Suppressor macrophage treated with lipopolysaccharide for 4 hours (primary cell): ENCODE results near the gene CCDC33.

Experiments used
- DNase-seq: peaks from one replicate; pipeline ENCODE4 v3.0.0-alpha.2; 2020

Gene CCDC33

GRCh38 chr15:74209560-74209958 lies 26.6 kb upstream of the CCDC33 start:
- no peak for DNase-seq

DNA sequence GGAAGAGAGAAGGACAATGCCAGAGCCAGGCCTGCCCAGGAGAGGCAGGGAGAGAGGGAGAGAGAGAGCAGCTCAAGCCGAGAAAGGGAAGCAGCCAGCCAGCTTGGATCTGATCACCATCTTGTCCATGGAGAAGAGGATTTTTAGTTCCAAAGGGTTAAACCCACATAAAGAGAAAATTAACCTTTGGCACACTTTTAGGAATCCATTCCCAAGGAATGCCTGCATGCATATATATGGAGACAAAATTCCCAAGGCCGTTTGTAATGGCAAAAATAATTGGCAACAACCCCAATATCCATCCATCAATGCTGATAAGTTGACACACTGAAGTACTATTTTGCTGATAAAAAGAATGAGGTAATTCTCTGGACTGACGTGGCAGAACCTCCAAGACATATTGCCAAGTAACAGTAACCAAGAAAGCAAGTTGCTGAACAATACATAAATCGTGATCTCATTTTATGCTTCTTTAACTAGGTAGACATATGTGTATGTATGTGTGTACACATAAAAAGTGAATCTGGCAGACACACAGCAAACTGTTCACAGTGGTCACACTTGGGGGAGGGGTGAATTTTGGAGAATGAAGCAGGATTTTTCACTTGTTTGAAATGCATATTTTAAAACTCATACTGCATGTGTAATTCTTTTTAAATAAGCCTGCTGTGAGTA lies 26.0 kb upstream of the CCDC33 start:
- no peak for DNase-seq

GRCh38 chr15:74210729-74211128 lies 25.4 kb upstream of the CCDC33 start:
- DNase-seq, result no peak

- no peak for DNase-seq
Measured at GRCh38 chr15:74211656-74212055, 24.5 kb upstream of the CCDC33 start.

GRCh38 chr15:74212494-74212893 lies 23.6 kb upstream of the CCDC33 start:
- DNase-seq, result no peak

DNA sequence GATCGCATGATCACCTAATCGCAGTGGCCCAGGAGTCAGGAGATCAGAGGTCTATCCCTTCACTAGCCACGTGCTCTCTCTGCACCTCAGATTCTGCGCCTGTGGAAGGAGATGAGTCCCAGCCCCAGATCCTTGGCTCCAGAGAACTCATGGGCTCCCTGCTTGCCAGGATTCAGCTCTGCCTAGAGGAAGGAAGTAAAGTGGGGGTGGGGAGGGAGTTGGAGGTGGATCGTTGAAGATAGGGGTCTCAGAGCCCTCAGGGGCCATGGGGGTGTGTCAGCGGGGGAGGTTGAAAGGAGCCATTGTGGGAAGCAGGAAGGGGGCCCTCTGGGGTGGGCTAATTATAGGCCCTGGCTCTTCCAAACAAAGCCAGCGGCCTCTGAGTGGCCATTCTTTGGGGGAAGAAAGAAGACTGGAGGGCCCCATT lies 22.3 kb upstream of the CCDC33 start:
- no peak for DNase-seq

- no peak for DNase-seq
Measured at GRCh38 chr15:74214324-74215021, 21.7 kb upstream of the CCDC33 start.

DNA sequence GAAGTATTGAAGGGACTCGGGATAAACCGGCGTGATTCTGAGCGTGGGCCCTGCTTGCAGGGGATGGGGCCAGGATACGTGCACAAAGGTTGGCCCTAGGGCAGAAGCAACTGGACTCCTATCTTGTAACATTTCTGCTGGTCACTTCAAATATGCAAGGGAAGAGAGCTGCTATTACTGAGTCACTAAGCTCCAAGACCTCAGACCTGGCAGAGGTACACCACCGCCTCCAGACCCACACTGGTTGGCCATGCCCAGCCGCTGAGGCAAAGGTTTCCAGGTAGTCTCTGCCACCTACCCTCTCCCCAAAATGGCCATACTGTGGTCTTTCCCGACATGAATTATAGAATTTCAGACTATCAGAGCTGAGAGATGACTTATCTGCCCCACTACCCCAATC lies 20.2 kb upstream of the CCDC33 start:
- no peak for DNase-seq

GRCh38 chr15:74216949-74217348 lies 19.2 kb upstream of the CCDC33 start:
- DNase-seq, result no peak

GRCh38 chr15:74217907-74218885 lies 17.9 kb upstream of the CCDC33 start:
- no peak for DNase-seq

DNA sequence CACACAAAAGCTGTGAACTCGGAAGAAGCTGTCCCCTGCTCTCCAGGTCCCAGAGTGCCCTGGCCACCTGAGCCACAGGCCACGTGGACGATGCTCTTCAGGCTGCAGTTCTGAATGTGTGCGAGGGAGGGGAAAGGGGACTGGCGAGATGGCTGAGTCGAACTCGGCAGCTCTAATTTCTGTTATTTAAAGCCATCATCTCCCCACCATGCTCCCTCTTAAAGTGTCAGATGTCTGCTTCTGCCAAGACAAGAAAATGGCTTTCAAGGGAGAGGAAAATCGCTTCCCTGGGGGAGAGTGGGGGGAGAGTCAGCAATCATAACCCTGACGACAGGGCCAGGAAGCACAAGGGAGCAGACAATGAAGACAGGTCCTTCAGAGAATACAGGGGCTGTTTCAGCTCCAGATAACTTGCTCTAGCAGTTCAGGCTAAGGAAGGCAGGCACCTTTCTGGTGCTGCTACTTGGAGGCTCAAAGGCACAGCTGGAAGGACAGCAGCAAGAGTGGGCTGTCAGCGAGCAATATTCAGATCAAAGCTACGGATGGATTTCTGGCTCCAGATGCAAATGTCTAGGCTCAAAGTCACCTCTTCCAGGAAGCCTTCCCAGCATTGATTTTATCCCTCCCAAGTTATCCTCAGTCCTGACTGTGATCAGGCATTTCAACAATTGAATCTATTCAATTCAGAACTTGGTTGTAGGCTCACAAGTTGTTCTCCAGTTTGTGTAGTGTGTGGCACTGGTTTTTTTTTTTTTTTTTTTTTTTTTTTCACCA lies 15.5 kb upstream of the CCDC33 start:
- DNase-seq, result no peak

- no peak for DNase-seq
Measured at GRCh38 chr15:74221399-74222239, 14.5 kb upstream of the CCDC33 start.

DNA sequence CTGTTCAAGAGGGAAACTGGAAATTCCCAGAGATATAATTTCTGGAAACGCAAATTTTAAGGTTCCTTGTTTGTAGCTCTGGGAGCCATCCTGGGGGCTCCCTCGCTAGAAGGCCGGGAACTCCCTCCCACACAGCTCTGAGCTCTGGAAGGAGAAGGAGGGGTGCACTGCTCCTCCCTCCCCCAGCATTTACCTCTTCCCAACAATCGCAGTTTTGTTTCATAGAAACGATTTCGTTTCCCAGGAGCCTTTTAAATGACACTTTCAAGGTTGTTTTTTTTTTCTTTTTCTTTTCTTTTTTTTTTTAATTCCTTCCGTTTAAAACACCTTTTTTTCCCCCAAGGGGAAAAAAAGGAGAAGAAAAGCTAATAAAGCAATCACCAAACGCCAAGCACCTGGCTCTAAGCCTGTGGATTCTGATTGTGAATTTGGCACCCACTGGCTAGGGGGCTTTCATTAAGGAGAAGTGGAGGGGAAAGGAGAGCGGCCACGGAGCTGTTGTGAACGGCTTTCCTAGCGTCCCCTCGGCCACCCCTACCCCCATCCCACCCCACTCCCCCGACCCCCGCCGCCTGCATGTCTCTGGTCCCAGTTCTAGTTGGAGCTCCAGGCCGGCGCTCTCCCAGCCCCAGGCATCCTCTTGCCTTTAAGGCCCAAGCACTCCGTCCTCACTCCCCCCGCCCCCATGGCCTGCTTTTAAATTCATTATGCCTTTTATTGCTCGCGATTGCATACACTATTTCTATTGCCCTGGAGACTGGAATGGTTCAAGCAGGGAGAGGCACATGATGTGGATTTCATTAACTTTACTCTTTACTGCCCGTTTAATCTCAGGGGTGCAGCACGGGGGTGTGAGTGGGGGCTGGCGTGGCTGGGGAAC lies 13.6 kb upstream of the CCDC33 start:
- DNase-seq, result no peak

DNA sequence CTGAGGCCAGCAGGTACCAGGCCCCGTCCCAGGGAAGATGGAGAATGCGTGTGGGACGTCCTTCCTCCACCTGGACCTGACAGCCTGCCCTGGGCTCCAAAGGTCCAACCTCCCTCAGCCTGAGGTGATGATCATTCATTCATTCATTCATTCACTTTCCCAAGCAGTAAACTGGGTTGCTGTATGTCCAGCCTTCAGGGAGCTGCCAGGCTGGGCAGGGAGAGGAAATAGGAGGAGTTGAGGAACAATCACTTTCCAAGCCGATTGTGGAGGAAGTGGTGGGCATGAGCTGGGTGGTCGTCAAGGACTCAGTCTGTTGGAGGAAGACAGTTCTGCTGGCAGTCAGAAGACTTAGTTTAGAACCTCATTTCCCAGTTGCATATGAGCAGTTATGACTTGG lies 10.2 kb upstream of the CCDC33 start:
- DNase-seq, result no peak

DNA sequence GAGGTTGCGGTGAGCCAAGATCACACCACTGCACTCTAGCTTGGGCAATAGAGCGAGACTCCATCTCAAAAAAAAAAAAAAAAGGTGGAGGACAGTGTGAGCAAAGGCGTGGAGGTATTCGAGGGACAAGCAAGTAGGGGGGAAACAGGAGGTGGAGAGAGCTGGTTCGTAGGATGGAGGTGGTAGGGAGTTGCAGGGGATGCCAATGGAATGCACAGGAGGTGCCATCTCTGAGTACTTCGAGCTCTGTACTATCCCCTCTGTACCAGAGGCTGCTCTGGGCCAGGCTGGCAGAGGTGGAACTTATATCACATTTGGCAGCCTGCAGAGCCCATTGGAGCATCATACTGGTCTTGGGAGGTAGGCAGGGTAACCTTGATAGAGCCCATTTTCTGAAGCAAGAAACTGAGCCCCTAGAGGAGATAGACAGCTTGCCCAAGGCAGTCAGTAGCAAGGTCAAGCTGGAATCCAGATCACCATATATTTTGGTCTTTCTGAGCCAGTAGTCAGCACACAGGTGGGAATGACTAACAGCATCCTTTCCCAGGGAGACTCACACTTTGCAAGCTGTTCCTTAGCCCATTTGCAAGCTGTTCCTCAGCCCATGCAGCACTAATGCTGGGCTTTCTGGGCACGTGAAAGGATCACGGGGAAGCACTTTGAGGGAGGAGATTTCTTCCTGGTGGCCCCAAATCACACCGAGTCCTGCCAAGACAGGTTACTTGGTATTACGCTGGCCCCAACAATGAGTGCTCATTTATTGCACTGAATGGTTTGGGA lies 9.2 kb upstream of the CCDC33 start:
- no peak for DNase-seq

DNA sequence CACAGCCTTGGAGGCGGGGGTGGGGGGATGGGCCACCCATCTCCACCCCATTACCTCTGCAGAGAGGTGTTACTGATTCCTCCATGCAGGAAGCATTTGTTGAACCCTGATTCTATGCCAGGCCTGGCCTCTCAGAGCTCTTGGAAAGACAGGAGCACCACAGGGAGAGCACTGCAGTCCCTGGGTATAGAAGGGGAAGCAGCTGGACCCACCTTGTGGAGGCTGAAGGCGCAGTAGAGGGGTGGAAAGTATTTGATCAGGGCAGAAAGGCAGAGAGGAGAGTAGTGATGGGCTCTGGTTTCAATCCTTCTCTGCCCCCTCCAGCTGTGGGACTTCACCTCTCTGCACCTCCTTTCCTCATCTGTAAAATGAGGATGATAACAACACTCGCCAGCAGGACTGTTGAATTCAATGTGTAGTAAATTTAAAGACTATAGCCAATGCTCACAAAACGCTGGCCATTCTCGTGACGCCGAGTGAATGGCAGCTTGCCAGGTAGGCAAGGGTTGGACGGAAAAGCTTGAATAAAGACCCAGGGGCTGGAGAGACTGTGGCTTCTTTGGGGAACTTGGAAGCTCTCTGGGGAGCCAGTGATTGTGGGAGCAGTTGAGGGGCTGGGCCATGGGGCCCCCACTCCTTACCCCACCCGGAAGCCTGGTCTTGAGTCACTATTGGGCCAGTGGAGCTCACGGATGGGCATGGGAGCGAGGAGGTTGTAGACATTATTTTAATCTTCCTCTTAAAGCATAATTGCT lies 8.0 kb upstream of the CCDC33 start:
- DNase-seq, result no peak

GRCh38 chr15:74228723-74229081 lies 7.4 kb upstream of the CCDC33 start:
- DNase-seq, result no peak

DNA sequence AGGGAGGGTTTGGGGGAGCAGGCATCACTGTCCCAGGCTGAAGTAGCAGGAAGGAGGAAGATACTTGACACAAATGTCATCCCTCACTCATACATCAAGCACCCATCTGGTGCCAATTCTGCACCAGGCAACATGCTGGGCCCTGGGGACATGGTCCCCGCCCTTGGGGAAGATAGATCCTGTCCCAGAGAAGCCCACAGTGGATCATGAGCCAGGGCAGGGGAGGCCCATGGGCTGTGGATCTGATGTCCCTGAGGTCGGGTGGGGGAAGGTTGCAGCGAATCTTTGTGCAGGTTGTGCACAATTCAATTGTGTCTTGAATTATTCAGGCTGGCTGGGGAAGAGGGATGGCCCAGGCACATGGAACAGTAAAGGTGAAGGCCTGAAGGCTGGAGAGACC lies 6.4 kb upstream of the CCDC33 start:
- DNase-seq, result no peak

GRCh38 chr15:74231475-74231874 lies 4.7 kb upstream of the CCDC33 start:
- DNase-seq, result no peak
